HepG2 (cell line): ENCODE results near the gene C16orf87. TPM values are rescaled to one million over a fixed set of nuclear protein-coding genes. Genes with fewer than 3 reads are reported as not detected.

ENCODE experiments used
- ERF ChIP-seq: IDR thresholded peaks from 2 replicates; pipeline ENCODE4 v1.6.1; 2018; ENCODE audit warnings: missing biosample characterization, missing genetic modification reagents
- FOXK2 ChIP-seq: fragments of 450-650 bp; IDR thresholded peaks from 2 replicates; pipeline ENCODE4 v1.6.1; 2016
- FOXO1 ChIP-seq: sonication (generic); formaldehyde crosslinking; IDR thresholded peaks from 2 replicates; pipeline ENCODE4 v1.4.0; 2020; ENCODE audit warnings: missing genetic modification reagents
- HNRNPUL1 ChIP-seq: fragments of 200-400 bp; formaldehyde crosslinking; IDR thresholded peaks from 2 replicates; pipeline ENCODE4 v1.6.1; 2017; ENCODE audit warnings: low read depth, mild to moderate bottlenecking, low read length, moderate library complexity
- JARID2 ChIP-seq: sonication (generic); formaldehyde crosslinking; IDR thresholded peaks from 2 replicates; pipeline ENCODE4 v1.8.1; 2023; ENCODE audit warnings: missing genetic modification reagents, inconsistent platforms; ENCODE audit not compliant: insufficient replicate concordance
- NFE2L1 ChIP-seq: sonication (generic); formaldehyde crosslinking; IDR thresholded peaks from 2 replicates; pipeline ENCODE4 v1.4.0; 2020; ENCODE audit warnings: missing genetic modification reagents, mild to moderate bottlenecking, borderline replicate concordance
- ZNF232 ChIP-seq: sonication (generic); formaldehyde crosslinking; IDR thresholded peaks from 2 replicates; pipeline ENCODE4 v1.4.0; 2020; ENCODE audit warnings: missing genetic modification reagents, borderline replicate concordance
- ZNF484 ChIP-seq: sonication (generic); formaldehyde crosslinking; IDR thresholded peaks from 2 replicates; pipeline ENCODE4 v1.5.1; 2020; ENCODE audit warnings: mild to moderate bottlenecking, low read depth, missing genetic modification reagents, borderline replicate concordance
- ZNF557 ChIP-seq: sonication (generic); formaldehyde crosslinking; IDR thresholded peaks from 2 replicates; pipeline ENCODE4 v1.4.0; 2020; ENCODE audit warnings: missing genetic modification reagents
- ZNF572 ChIP-seq: sonication (generic); formaldehyde crosslinking; IDR thresholded peaks from 2 replicates; pipeline ENCODE4 v1.5.1; 2020; ENCODE audit warnings: mild to moderate bottlenecking, missing genetic modification reagents
- ZNF660 ChIP-seq: sonication (generic); formaldehyde crosslinking; IDR thresholded peaks from 2 replicates; pipeline ENCODE4 v1.5.1; 2020; ENCODE audit warnings: mild to moderate bottlenecking, low read depth, missing genetic modification reagents, borderline replicate concordance
- ZSCAN31 ChIP-seq: sonication (generic); formaldehyde crosslinking; IDR thresholded peaks from 2 replicates; pipeline ENCODE4 v1.5.0; 2020; ENCODE audit warnings: low read depth, mild to moderate bottlenecking, missing genetic modification reagents
- polyA plus RNA-seq, 8 experiments: library from polyadenylated mRNA; depleted of rRNA in 3 of 8; stranded (reverse) in 7 of 8; unstranded in 1 of 8; fragments of >200 nt; fragmentation: Illumina TruSeq in 4 of 8; extraction: Trizol in 4 of 8; gene quantifications; 2 replicates each; pipeline versions ENCODE4 v1.2.1 to v1.2.3, GENCODE V29; 2011 to 2016; ENCODE audit warnings: low read depth in 4 of 8, missing spikeins in 1 of 8, mixed read lengths in 1 of 8; ENCODE audit not compliant: insufficient read depth in 1 of 8
- total RNA-seq, 5 experiments: library from RNA; depleted of rRNA; stranded (reverse); fragments of >200 nt; fragmentation: Illumina TruSeq; extraction: Trizol; gene quantifications; 2 replicates each; pipeline ENCODE4 v1.2.3, GENCODE V29; 2016; ENCODE audit warnings: low read depth in 1 of 5
- TF ChIP-seq, protein P1 (sequence below): sonication (generic); formaldehyde crosslinking; IDR thresholded peaks from 2 replicates; pipeline ENCODE4 v1.5.0; 2020; ENCODE audit warnings: missing genetic modification reagents
- TF ChIP-seq, protein P2 (sequence below): IDR thresholded peaks from 2 replicates; pipeline ENCODE4 v1.6.1; 2018; ENCODE audit warnings: missing genetic modification reagents, mild to moderate bottlenecking, missing compliant biosample characterization
- TF ChIP-seq, protein P3 (sequence below): sonication (generic); formaldehyde crosslinking; IDR thresholded peaks from 2 replicates; pipeline ENCODE4 v1.5.1; 2020; ENCODE audit warnings: missing genetic modification reagents, mild to moderate bottlenecking, borderline replicate concordance
- TF ChIP-seq, protein P4 (sequence below): IDR thresholded peaks from 2 replicates; pipeline ENCODE4 v1.6.1; 2018; ENCODE audit warnings: missing genetic modification reagents
- TF ChIP-seq, protein P5 (sequence below): sonication (generic); formaldehyde crosslinking; IDR thresholded peaks from 2 replicates; pipeline ENCODE4 v1.4.0; 2020; ENCODE audit warnings: mild to moderate bottlenecking, missing genetic modification reagents
- TF ChIP-seq, protein P6 (sequence below): sonication (generic); formaldehyde crosslinking; conservative IDR thresholded peaks from 2 replicates; pipeline ENCODE4 v1.5.0; 2020; ENCODE audit warnings: missing genetic modification reagents

Gene C16orf87
- total and polyA plus RNA-seq, 2 of the 13 experiments (the other 11 are each of a cell fraction or from before 2014, with no cell fraction given): 8.6 to 19.5 TPM

DNA sequence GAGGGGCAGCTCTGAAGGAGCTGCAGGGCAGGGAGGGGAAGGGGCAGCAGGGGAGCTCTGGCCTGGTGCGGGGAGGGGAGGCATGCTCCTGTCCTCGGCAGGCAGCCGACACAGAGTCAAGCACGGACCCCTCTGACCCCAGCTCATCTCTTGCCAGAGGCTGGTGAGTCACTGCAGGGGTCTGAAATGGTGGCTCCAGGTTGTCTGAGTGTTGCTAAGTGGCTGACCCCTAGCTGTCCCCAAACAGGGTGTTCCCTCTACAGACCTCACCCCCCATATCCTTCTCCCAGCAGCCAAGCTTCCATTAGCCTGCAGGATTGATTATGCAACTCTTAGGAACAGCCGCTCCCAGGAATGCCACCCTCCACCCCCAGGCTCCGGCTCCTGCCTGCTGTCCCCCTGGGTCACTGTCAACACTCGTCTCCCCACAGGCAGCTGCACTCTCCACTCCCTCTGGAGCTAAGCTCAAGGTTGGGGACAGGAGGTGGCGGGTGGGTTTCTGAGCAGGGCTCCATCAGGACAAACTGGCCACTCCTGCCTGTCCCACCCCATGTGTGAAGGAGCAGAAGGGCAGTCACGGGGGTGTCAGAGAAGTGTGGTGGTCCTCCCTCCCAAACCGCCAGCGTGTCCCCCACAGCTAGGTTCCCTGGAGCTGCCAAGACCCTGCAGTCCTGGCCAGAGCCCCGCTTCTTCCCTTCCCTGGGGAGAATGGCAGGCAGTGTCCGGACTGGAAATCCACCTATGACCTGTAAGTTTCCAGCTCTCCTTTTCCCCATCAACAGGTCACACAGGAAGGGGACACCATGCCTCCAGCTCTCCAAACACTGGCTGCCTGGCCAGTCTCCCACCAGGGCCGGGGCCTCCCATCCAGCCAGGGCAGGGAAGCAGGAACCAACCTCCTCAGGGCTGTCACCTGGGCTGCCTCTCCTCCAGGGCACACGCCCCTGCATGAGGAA lies 83.9 kb downstream of the C16orf87 start (continued):
- TF ChIP-seq, protein P1, sequence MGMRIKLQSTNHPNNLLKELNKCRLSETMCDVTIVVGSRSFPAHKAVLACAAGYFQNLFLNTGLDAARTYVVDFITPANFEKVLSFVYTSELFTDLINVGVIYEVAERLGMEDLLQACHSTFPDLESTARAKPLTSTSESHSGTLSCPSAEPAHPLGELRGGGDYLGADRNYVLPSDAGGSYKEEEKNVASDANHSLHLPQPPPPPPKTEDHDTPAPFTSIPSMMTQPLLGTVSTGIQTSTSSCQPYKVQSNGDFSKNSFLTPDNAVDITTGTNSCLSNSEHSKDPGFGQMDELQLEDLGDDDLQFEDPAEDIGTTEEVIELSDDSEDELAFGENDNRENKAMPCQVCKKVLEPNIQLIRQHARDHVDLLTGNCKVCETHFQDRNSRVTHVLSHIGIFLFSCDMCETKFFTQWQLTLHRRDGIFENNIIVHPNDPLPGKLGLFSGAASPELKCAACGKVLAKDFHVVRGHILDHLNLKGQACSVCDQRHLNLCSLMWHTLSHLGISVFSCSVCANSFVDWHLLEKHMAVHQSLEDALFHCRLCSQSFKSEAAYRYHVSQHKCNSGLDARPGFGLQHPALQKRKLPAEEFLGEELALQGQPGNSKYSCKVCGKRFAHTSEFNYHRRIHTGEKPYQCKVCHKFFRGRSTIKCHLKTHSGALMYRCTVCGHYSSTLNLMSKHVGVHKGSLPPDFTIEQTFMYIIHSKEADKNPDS (CRISPR knock-in tag): no peak
- TF ChIP-seq FOXK2: no peak
- TF ChIP-seq, protein P2, sequence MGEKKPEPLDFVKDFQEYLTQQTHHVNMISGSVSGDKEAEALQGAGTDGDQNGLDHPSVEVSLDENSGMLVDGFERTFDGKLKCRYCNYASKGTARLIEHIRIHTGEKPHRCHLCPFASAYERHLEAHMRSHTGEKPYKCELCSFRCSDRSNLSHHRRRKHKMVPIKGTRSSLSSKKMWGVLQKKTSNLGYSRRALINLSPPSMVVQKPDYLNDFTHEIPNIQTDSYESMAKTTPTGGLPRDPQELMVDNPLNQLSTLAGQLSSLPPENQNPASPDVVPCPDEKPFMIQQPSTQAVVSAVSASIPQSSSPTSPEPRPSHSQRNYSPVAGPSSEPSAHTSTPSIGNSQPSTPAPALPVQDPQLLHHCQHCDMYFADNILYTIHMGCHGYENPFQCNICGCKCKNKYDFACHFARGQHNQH (CRISPR knock-in tag): peak; percentile 52; the same call in 1 of the 2 replicates
- TF ChIP-seq NFE2L1: no peak
- TF ChIP-seq ZNF232: no peak; the same call in 1 of the 2 replicates
- TF ChIP-seq ZNF660 (CRISPR knock-in tag): no peak
- TF ChIP-seq ZNF572 (CRISPR knock-in tag): no peak
- no peak for TF ChIP-seq ZNF484 (CRISPR knock-in tag)
- TF ChIP-seq FOXO1: no peak
- TF ChIP-seq, protein P3, sequence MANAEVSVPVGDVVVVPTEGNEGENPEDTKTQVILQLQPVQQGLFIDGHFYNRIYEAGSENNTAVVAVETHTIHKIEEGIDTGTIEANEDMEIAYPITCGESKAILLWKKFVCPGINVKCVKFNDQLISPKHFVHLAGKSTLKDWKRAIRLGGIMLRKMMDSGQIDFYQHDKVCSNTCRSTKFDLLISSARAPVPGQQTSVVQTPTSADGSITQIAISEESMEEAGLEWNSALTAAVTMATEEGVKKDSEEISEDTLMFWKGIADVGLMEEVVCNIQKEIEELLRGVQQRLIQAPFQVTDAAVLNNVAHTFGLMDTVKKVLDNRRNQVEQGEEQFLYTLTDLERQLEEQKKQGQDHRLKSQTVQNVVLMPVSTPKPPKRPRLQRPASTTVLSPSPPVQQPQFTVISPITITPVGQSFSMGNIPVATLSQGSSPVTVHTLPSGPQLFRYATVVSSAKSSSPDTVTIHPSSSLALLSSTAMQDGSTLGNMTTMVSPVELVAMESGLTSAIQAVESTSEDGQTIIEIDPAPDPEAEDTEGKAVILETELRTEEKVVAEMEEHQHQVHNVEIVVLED (CRISPR knock-in tag): no peak
- TF ChIP-seq ZNF557: no peak
- TF ChIP-seq, protein P4, sequence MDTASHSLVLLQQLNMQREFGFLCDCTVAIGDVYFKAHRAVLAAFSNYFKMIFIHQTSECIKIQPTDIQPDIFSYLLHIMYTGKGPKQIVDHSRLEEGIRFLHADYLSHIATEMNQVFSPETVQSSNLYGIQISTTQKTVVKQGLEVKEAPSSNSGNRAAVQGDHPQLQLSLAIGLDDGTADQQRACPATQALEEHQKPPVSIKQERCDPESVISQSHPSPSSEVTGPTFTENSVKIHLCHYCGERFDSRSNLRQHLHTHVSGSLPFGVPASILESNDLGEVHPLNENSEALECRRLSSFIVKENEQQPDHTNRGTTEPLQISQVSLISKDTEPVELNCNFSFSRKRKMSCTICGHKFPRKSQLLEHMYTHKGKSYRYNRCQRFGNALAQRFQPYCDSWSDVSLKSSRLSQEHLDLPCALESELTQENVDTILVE (CRISPR knock-in tag): no peak
- TF ChIP-seq, protein P5, sequence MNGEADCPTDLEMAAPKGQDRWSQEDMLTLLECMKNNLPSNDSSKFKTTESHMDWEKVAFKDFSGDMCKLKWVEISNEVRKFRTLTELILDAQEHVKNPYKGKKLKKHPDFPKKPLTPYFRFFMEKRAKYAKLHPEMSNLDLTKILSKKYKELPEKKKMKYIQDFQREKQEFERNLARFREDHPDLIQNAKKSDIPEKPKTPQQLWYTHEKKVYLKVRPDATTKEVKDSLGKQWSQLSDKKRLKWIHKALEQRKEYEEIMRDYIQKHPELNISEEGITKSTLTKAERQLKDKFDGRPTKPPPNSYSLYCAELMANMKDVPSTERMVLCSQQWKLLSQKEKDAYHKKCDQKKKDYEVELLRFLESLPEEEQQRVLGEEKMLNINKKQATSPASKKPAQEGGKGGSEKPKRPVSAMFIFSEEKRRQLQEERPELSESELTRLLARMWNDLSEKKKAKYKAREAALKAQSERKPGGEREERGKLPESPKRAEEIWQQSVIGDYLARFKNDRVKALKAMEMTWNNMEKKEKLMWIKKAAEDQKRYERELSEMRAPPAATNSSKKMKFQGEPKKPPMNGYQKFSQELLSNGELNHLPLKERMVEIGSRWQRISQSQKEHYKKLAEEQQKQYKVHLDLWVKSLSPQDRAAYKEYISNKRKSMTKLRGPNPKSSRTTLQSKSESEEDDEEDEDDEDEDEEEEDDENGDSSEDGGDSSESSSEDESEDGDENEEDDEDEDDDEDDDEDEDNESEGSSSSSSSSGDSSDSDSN (CRISPR knock-in tag): peak; percentile 7; the same call in 1 of the 2 replicates
- TF ChIP-seq ERF (CRISPR knock-in tag): no peak
- TF ChIP-seq, protein P6, sequence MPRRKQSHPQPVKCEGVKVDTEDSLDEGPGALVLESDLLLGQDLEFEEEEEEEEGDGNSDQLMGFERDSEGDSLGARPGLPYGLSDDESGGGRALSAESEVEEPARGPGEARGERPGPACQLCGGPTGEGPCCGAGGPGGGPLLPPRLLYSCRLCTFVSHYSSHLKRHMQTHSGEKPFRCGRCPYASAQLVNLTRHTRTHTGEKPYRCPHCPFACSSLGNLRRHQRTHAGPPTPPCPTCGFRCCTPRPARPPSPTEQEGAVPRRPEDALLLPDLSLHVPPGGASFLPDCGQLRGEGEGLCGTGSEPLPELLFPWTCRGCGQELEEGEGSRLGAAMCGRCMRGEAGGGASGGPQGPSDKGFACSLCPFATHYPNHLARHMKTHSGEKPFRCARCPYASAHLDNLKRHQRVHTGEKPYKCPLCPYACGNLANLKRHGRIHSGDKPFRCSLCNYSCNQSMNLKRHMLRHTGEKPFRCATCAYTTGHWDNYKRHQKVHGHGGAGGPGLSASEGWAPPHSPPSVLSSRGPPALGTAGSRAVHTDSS (CRISPR knock-in tag): no peak
- TF ChIP-seq ZSCAN31 (CRISPR knock-in tag): peak; percentile 71
- no peak for TF ChIP-seq HNRNPUL1
- no peak for TF ChIP-seq JARID2 (CRISPR knock-in tag)
